GM21360 (cell line): ENCODE measurements around the gene RPL37.
"Not testable (repeated sequence)": the region's sequence is repeated elsewhere in the genome, so short reads cannot be mapped to it uniquely, and the experiment has no call there.

Source experiments
- ATAC-seq: cut with Tn5 transposase; IDR thresholded peaks from one replicate; pipeline ENCODE4 v1.9.1; 2021; ENCODE audit warnings: mild to moderate bottlenecking, moderate library complexity; ENCODE audit not compliant: unreplicated experiment

Gene RPL37

DNA sequence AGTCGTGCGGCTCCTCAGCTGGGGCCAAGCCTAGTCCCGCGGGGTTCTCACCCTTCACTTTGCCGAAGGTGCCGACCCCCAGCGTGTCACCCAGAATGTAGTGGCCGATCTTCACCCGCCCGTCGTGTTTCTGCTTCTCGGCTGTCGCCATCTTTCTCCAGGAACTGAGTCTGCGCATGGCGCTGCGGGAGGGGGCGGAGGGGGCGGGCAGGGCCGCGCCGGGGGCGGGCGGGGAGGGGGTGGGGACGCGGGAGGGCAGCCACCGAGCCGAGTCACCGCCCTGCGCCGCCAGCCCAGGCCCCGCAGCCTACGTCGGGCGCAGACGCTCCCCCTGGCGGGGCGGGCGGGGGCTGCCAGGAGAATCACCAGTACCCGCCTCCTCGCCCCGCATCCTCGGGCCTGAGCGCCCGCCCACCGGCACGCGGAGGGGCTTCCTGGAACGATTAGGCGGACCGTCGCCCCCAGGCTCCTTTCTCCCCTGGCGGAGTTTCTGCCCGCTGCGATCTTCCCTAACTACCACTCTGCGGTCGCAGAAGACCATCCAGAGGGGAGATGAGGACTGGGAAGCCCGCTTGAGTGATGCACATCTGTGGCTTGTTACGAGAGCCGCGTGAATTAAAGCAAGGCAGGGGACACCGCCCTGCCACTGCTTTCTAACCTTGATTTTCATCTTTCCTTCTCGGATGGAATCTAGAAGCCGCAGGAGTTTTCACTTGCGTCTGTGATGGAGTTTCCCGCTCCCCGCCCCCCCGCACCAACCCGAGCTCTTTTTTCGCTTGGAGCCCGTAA, 36.8 kb downstream of the RPL37 start, which contains the start of gene PRKAA1:
TSS of gene PRKAA1 (minus strand) at position 363 of the 789 bp plus-strand sequence. CDS start at position 178, 185 bp downstream.
- peak; percentile 96 for ATAC-seq

DNA sequence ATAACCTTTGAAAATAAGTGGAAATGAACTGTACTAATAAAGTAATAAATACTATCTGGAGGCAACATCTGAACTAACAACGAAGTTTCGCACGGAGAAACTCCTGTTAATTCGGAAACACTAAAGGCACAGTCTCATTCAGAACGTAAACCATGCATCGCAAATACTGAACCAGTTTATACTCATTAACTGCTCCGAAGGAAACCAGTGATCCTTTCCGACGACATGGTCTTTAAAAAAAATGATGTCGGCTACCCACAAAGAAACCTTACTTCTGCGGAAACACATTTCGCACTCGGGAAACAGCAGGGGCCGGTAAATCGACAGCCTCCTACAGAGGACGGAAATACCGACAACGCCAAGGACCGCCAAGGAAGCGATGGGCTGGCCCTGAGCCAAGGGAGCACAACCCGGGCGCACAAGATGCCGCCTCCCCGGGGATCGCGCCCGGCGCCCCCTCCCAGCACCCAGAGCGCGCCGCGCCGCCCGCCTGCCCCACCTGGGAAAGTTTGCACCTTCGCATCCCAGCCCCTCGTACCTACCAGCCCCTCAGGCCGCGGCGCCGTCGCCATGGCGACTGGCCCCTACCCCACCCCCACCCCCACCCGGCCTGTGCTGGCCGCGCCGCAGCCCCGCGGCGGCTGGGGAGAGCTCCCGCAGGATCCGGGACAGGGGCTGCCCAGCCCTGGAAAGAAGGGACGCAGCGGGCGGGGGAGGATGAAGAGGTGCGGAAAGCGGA, 37.6 kb downstream of the RPL37 start:
- peak; percentile 34 for ATAC-seq

DNA sequence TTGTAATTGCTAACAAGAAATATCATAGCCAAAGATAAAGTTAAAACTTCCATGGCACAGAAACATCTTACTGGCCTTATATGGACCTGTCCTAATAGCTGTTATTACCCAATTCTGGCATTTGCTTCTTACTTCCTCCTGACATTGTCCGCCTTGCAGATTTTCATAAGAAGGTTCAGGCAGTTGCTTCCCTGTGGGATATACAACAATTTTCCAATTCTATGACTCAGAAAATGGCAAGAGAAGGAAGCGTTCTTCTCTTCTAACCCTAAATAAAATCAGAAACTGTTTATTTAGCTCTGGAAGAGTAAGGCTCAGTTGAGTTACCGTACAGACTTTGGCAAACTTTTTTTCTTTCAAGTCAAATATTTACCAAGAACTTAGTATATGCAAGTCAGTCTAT, 38.5 kb downstream of the RPL37 start:
- no peak for ATAC-seq

DNA sequence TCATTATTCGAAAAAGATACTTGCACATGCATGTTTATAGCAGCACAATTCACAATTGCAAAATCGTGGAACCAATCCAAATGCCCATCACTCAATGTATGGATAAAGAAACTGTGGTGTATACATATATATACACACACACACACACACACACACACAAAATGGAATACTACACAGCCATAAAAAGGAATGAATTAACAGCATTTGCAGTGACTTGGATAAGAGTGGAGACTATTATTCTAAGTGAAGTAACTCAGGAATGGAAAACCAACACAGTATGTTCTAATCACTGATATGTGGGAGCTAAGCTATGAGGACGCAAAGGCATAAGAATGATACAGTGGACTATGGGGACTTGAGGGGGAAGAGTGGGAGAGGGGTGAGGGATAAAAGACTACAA, 40.1 kb downstream of the RPL37 start:
- ATAC-seq = not testable (repeated sequence)

DNA sequence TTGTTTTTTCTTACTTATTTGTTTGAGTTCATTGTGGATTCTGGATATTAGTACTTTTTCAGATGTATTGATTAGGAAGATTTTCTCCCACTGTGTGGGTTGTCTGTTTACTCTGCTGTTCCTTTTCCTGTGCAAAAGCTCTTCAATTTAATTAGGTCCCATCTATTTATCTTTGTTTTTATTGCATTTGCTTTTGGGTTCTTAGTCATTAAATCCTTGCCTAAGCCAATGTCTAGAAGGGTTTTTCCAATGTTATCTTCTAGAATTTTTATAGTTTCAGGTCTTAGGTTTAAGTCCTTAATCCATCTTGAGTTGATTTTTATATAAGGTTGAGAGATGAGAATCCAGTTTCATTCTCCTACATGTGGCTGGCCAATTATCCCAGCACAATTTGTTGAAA, 40.7 kb downstream of the RPL37 start:
- not testable (repeated sequence) for ATAC-seq

DNA sequence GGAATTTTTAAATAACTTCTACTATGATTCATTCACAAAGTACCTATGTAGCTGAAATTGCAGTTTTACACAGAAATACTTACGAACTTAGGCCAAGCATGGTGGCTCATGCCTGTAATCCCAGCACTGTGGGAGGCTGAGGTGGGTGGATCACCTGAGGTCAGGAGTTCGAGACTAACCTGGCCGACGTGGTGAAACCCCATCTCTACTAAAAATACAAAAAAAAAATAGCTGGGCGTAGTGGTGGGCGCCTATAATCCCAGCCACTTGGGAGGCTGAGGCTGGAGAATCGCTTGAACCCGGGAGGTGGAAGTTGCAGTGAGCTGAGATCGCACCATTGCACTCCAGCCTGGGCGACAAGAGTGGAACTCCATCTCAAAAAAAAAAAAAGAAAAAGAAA, 42.3 kb downstream of the RPL37 start:
- not testable (repeated sequence) for ATAC-seq

DNA sequence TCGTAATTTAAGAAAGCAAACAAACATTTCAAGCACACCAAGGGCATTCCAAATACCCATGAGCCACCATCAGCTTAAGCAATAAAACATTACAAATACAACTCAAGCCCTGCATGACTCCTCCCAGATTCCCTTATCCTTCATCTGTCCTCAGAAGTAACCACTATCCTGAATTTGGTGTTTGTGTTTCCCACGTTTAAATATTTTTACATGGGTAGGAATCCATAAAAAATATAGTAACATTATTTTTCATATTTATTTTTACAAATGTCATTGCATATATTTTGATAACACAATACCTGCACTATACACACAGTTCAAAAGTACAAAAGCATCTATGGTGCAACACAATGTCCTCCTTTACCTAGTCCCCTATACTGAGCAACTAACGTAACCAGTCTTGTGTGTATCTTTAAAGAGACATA, 43.3 kb downstream of the RPL37 start:
- ATAC-seq = no peak

DNA sequence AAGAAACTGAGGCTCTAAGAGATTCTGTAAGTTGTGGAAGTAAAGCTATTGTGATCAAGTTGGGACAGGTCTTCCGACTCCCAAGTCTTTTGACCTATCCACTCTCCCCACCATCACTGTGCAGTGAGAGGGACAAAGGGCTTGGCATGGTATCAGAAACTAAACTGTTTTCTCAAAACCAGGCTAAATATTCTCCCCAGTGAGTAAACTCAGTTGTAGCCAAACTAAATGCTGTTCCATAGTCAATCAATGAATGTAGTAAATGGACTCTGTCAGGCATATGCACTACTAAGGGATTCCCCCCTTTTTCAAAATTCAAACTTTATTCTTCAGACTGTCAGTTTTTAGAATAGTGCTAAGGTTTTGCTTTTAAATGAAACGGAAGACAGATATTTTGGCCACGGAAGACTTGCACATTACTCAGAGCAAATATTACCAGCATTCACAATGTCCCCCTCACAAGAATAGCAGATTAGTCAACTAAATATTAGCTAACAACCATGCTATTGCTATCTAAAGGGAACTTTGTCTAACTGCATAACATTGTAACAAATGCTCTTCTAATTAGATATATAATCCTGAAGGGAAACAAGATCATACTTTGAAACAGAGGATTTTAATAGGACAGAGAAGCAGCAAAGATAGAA, 44.0 kb downstream of the RPL37 start:
- ATAC-seq = no peak

DNA sequence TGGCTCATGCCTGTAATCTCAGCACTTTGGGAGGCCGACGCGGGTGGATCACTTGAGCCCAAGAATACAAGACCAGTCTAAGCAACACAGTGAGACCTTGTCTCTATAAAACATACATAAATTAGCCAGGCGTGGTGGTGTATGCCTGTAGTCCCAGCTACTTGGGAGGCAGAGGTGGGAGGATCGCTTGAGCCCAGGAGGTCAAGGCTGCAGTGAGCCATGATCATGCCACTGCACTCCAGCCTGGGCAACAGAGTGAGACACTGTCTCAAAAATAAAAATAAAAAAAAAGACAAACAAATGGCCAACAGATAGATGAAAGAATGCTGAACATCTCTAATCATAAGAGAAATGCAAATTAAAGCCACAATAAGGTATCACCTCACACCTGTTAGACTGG, 46.1 kb downstream of the RPL37 start:
- ATAC-seq = not testable (repeated sequence)

DNA sequence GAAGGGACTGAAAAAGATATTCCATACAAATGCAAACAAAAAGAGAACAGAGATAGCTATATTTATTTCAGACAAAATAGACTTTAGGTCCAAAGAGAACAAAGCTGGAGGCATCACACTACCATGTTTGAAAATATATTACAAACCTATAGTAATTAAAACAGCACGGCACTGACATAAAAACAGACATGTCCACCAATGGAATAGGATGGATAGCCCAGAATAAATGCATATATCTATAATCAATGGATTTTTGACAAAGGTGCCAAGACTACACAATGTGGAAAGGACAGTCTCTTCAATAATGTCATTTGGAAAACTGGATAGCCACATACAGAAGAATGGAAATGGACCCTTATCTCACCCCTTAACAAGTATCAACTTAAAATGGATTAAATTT, 47.0 kb downstream of the RPL37 start:
- ATAC-seq = no peak

DNA sequence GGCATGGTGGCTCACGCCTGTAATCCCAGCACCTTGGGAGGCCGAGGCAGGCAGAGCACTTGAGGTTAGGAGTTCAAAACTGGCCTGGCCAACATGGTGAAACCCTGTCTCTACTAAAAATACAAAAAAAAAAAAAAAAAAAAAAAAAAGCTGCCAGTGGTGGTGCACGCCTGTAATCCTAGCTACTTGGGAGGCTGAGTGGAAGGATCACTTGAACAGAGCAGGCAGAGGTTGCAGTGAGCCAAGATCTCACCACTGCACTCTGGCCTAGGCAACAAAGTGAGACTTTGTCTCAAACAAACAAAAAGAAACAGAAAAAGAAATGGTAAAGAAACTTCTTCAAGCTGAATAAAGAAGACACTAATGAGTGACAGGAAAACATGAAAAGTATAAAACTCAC, 48.4 kb downstream of the RPL37 start:
- ATAC-seq = not testable (repeated sequence)

DNA sequence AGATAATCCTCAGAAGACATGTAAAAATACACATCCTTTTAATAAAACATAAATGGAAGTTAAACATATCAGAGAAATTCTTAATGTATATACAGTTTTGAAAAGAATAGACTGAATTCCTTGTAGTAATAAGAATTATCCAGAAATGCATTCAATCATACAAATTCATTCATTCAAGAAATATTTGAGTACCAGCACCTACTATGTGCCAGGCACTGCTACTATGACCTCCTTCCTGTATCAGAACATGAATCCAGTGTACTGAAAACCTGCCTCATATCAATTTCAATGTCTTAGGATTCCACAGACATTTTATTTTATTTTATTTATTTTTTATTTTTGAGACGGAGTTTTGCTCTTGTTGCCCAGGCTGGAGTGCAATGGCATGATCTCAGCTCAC, 50.1 kb downstream of the RPL37 start:
- no peak for ATAC-seq

DNA sequence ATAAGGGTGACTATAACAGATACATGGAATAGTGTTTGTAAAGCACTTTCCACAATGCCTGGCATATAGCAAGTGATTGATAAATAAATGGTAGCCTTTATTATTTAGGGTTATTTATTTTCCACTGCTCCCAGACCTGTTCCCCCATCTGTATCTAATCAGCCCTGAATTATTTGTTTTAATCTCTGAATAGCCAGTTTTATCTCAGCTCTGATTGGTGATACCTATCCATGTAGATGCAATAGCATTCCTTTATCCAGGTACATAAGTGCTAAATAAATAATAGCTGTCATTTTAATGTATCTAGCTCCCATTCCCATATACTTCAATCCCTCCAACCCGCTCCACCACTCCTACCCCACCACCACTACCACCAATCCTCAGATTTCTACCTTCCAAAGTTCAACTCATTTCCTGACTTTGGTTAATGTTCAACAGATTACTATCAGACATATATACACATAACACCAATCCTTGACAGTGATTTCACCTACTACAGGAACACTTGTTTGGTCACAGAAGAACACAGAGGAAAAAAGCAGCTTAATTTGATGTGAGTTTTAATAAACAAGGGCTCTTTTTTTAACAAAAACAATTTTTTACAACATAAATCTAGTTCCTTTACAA, 50.9 kb downstream of the RPL37 start:
- no peak for ATAC-seq

DNA sequence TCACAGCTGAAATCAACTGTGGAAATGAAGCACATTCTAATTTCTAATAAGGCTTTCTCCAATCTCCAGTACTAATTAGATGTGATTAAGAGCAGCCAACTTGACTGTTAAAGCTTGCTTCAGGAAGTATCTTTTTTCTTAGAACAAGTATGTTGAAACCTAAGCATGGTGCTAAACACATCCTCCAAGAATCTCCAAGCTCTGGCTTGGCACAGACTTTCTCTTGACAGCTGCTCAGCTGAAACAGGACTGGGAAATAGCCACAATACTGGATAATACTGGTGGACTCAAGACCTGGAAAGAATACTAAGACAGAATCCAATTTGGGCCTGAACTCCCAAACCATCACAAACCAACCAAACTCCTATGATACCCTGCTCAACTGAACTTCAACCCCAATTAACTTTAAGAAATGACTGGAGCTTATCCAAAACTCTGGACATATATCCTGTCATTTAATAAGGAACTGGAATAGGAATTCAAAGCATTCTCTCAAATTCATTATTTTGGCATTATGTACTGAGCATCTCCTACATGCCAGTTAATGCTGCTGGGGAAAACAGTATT, 53.1 kb downstream of the RPL37 start:
- ATAC-seq = no peak

DNA sequence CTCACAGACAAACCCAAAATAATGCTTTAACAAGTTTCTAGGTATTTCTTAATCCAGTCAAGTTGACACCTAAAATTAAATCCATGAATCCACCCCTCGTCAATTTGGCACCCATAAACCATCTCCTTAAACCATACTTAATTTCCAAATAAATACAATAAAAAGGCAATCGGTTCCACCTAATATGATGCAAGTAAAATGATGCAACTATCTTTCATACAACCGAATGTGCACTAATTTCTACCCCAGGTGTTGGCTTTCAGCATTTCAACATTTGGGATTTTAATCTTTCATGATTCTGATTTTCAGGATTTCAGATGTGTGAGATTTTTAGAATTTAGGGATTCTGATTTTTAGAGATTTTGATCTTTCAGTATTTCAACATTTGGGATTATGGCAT, 54.2 kb downstream of the RPL37 start:
- no peak for ATAC-seq

DNA sequence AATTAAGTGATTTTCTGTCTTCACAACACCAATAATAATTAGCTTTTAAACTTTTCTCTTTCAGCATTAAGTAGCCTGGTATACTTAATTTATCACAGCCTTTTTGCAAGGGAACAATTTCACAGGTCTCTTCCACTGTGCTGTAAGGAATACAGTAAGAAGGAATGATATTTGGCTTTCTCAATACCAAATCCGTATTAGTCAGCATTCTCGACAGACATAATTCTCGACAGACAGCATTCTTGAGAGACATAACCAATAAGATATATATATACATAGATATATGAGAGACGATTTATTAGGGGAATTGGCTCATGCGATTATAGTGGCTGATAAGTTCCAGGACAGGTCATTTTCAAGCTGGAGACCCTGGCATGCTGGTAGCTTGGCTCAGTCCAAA, 54.8 kb downstream of the RPL37 start:
- no peak for ATAC-seq

DNA sequence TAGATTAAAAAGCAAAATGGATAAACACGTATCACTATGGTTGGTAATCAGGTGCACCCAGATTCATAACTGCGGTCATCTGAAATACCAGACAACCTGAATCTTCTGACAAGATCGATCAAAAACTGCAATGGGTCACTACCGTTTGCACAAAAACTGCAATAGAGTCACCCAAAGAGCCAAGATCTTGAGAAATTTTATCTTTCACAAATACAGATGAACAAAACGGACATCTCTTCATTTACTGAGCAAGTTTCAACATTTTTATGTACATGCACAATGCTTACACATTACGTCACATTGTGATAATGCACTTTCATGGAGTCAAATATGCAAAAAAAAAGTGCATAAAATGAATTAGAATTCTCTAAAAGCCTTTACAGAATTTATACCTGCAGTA, 55.5 kb downstream of the RPL37 start:
- ATAC-seq = no peak

DNA sequence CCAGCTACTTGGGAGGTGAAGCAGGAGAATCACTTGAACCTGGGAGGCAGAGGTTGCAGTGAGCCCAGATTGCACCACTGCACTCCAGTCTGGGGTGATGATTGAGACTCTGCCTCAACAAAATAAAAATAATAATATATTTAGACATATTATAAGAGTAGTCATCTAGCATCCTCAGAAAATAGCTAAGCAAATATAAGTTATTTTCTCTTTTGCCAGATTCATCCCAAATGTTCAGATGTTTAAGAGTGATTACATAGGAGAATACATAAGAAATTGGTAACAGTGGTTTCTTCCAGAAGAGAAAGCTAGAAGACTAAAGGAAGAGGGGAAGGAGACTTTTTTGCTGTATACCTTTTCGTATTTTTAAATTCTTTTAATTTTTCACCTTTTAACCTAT, 56.9 kb downstream of the RPL37 start:
- ATAC-seq = no peak

DNA sequence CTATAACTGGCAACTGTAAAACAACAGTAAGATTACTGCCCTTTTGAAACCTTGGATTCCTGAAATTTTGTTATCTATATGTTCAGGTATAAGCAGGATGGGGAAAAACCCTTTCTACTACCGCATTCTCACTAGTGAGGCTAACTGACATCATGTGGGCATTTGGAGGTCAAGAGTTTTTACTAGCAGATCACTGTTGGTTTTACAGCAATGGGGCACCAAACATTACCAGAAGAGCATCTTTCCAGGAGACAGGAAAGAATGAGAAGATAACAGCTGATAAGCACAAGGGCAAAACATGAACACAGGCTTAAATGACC, 58.4 kb downstream of the RPL37 start:
- no peak for ATAC-seq

DNA sequence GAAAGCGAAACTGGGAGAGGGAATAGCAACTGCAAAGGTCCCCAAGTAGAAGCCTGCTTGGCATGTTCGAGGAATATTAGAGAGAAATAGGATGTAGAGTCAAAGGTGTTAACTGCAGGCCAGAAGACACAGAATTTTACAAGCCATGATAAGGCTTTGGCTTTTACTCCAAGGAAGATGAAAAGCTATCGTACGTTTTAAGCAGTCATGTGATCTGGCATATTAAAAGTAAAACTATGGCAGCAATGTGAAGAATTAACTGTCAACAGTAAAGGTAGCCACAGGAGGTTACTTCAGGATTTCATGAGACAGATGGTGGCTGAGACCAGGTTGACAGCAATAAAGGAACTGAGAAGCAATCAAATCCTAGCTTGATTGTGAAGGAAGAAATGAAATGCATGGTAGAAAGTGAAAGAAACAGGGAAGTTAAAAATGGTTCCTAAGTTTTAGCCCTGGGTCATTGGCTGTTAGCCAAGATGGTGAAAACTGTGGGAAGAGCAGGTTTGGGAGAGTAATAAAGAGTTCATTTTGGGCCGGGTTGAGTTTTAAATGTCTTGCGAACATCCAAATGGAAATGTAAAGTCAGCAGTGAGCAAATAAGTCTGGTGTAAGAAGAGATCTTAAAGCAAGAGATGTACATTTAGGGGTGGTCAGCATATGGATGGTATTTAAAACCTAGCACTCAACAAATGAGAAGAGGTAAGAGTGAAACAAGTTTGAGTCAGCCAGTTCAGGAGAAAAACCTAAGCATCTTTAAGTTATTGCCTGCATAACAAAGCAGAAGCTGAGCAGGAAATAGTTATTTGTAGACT, 59.0 kb downstream of the RPL37 start:
- ATAC-seq = no peak
